Hindlimb muscle (tissue), 1 donor: Measurements from ENCODE around the gene CDK5R2. TPM values are rescaled to one million over a fixed set of nuclear protein-coding genes. Genes with fewer than 3 reads are reported as not detected.

Experiments used
- DNase-seq: peaks from one replicate; pipeline ENCODE4 v3.0.0-alpha.2; 2013
- polyA plus RNA-seq: library from polyadenylated mRNA; unstranded; fragments of 120-200 nt; gene quantifications from one replicate; pipeline ENCODE4 v1.2.1, GENCODE V29; 2013; ENCODE audit not compliant: insufficient read length

Gene CDK5R2
- polyA plus RNA-seq, 1 donor, result not detected

DNA sequence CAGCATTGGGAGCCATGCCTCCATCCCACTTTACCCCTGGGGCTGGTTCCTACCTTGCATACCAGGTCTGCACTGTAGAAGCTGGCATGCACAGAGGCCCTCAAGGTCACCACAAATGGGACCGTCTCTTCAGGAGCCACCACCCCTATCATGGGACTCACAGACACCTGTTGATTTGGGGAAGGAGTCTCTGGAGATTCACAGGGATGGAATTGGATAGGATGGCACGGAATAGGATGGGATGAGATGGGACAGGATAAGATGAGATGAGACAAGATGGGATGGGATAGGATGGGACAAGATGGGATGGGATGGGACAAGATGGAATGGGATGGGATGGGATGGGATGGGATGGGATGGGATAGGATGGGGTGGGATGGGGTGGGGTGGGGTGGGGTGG lies 49.8 kb downstream of the CDK5R2 start:
- no peak for DNase-seq

DNA sequence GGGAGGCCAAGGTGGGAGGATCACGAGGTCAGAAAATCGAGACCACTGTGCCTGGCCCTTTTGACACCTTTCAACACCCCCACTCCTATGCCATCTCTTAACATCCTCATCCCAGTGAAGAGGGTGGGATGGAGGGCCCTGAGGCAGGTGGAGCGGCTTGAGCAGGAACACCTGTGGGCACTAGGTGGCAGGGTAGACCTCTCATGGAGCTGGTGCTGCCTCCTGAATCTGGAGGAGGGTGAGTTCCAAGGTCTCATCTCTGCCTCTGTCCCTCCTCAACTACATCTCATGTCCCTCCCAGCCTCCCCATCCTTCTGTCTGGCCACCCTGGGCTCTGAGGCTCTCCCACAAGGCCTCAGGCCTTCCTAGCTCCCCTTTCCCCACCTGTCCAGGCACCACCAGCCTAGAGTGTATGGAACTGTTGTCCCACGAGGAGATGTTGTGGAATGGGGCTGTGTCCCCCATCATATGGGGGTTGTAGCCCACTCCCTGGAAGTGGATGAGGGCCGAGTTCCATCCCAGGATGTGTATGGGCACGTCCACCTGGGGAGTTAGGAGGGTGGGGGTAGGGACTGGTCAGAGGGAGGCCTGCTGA lies 50.8 kb downstream of the CDK5R2 start:
- no peak for DNase-seq

- DNase-seq, result no peak
Measured at GRCh38 chr2:219010873-219011272, 51.4 kb downstream of the CDK5R2 start.

Other genes starting within 250 kb of the CDK5R2 start
- gene TTLL4, start 248.8 kb upstream of the CDK5R2 start, polyA plus RNA-seq, result 26.8 TPM
- gene CYP27A1, start 177.5 kb upstream of the CDK5R2 start, polyA plus RNA-seq, result 25.4 TPM
- 44.4 TPM for gene PRKAG3, start 127.9 kb upstream of the CDK5R2 start, polyA plus RNA-seq
- gene WNT6, start 99.9 kb upstream of the CDK5R2 start, polyA plus RNA-seq, result 0.45 TPM
- gene WNT10A, start 78.8 kb upstream of the CDK5R2 start, polyA plus RNA-seq, result 0.23 TPM
- 0.58 TPM for gene FEV, start 25.5 kb downstream of the CDK5R2 start, polyA plus RNA-seq
- not detected for gene CRYBA2, start 33.8 kb downstream of the CDK5R2 start, polyA plus RNA-seq
- gene CFAP65, start 81.8 kb downstream of the CDK5R2 start, polyA plus RNA-seq, result not detected
- not detected for gene IHH, start 101.3 kb downstream of the CDK5R2 start, polyA plus RNA-seq
- gene NHEJ1, start 201.1 kb downstream of the CDK5R2 start, polyA plus RNA-seq, result 12.0 TPM
- 1.1 TPM for gene SLC23A3, start 210.4 kb downstream of the CDK5R2 start, polyA plus RNA-seq
- 39.4 TPM for gene CNPPD1, start 217.3 kb downstream of the CDK5R2 start, polyA plus RNA-seq
- 42.0 TPM for gene RETREG2, start 218.6 kb downstream of the CDK5R2 start, polyA plus RNA-seq
- 21.4 TPM for gene ZFAND2B, start 247.1 kb downstream of the CDK5R2 start, polyA plus RNA-seq